HFF-Myc (cell line): ENCODE data around the gene MAB21L3.

Source experiments
- DNase-seq: peaks from one replicate; pipeline ENCODE4 v3.0.0-alpha.2; 2011; ENCODE audit warnings: low read depth; ENCODE audit errors: extremely low read depth
- H3K4me3 ChIP-seq: replicated peaks from 2 replicates; pipeline ENCODE4 v1.5.1; 2011; ENCODE audit warnings: low read depth, mild to moderate bottlenecking, control low read depth, low read length
- CTCF ChIP-seq: IDR thresholded peaks from 2 replicates; pipeline ENCODE4 v1.5.1; 2012; ENCODE audit warnings: mild to moderate bottlenecking, low read depth, low read length, control low read depth; ENCODE audit errors: missing control alignments

Gene MAB21L3

GRCh38 chr1:116075990-116076389, 35.2 kb upstream of the MAB21L3 start:
- no peak for TF ChIP-seq CTCF
- H3K4me3 ChIP-seq = no peak overlapping the region
- DNase-seq = no peak

- DNase-seq = no peak
- no peak for TF ChIP-seq CTCF
- H3K4me3 ChIP-seq = no peak overlapping the region
Measured at GRCh38 chr1:116076831-116077230, 34.4 kb upstream of the MAB21L3 start.

GRCh38 chr1:116078699-116079223, 32.4 kb upstream of the MAB21L3 start:
- TF ChIP-seq CTCF = no peak
- no peak overlapping the region for H3K4me3 ChIP-seq
- no peak for DNase-seq

- no peak for TF ChIP-seq CTCF
- no peak for DNase-seq
- H3K4me3 ChIP-seq = no peak overlapping the region
Measured at GRCh38 chr1:116087628-116088027, 23.6 kb upstream of the MAB21L3 start.

GRCh38 chr1:116089870-116090269, 21.3 kb upstream of the MAB21L3 start:
- TF ChIP-seq CTCF = no peak
- no peak overlapping the region for H3K4me3 ChIP-seq
- DNase-seq = no peak

- H3K4me3 ChIP-seq = no peak overlapping the region
- no peak for DNase-seq
- no peak for TF ChIP-seq CTCF
Measured at GRCh38 chr1:116091083-116091482, 20.1 kb upstream of the MAB21L3 start.
